ENCODE results near the gene TBC1D13.

TBC1D13 gene

DNA sequence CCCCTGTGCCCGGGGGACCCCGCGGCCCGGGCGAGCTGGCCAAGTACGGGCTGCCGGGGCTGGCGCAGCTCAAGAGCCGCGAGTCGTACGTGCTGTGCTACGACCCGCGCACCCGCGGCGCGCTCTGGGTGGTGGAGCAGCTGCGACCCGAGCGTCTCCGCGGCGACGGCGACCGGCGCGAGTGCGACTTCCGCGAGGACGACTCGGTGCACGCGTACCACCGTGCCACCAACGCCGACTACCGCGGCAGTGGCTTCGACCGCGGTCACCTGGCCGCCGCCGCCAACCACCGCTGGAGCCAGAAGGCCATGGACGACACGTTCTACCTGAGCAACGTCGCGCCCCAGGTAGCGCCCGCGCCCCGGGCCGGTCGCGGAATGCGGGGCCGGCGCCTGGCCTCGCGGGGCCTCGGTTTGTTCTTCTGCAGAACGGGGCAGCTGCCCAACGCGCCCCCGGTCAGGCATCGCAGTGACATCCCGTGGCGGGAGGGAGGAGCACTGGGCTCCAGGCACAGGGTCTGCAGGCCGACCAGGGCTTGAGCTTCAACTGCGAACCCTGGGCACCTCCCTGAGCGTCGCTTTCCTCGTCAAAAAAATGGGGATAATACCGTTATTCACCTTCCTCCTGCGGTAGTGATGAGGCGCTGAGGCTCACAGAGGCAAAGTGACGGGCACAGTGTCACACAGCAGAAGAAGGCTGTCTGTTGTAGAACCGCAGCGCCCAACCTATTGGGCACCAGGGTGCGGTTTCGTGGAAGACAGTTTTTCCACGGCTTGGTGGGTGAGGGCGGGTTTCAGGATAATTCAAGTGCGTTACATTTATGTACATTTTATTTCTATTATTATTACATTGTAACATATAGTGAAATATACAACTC, 32.0 kb downstream of the TBC1D13 start:
- H3K9ac ChIP-seq: peak overlapping the region; percentile 83
- peaks cover 45% of the 10 kb centered on the region for H4K20me1 ChIP-seq
- H3K27ac ChIP-seq: peak overlapping the region; percentile 83

DNA sequence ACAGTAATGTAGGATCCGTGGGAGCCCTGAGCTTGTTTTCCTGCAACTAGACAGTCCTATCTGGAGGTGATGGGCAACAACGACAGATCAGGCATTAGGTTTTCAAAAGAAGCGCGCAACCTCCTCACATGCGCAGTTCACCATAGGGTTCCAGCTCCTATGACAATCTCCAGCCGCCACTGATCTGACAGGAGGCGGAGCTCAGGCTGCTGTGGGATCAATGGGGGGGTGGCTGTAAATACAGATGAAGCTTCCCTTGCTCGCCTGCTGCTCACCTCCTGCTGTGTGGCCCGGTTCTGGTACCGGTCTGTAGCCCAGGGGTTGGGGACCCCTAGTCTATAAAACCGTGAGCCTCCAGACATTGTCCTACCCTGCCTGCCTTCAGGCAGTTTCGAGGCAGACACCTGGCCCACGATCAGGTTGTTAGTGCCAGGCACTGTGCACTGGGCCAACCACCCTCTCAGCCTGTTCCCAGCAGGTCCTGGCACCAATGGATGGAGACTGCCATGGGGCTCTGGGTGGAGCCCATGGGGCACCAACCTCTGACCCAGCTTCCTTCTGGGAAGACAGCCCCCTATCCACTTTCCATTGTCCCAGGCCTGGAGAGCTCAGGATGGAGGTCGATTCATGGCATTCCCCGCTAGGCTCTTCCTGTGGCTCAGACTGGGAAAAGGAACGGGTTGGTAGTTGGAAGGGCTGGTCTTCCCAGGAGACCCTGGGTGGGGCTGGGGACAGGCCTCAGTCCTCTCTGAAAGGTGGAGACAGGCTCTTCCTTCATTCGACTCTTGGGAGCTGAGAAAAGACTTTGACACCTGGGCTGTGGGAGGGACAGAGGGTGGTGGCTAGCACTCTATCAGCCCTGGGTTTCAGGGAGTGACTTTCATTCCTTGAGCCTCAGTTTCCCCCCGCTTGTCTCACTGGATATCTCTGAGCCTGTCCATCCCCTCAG, 32.9 kb downstream of the TBC1D13 start:
- H3K9me3 ChIP-seq: no peaks in the 10 kb centered on the region
- H3K4me1 ChIP-seq: peaks cover 31% of the 10 kb centered on the region
- no peak overlapping the region for H3K27ac ChIP-seq
- H3K36me3 ChIP-seq: peaks cover 46% of the 10 kb centered on the region
- H3K4me2 ChIP-seq: peak overlapping the region; percentile 98
- H3K4me3 ChIP-seq: peak overlapping the region; percentile 77; the same call in 1 of the 2 replicates
- H3K27me3 ChIP-seq: no peaks in the 10 kb centered on the region
- peaks cover 45% of the 10 kb centered on the region for H4K20me1 ChIP-seq
- no peak for TF ChIP-seq Cebpa-rat (IDR thresholded peaks at IDR 0.05)
- H3K9ac ChIP-seq: peak overlapping the region; percentile 83; the same call in 1 of the 2 replicates

More for the DNA sequence above, 32.0 kb downstream of the TBC1D13 start:
- Histone ChIP-seq H3K4me1 (peaks cover 31% of the 10 kb centered on the region), H3K27me3 (no peaks in the 10 kb centered on the region), H3K36me3 (peaks cover 37% of the 10 kb centered on the region), H3K4me2 (peak overlapping the region; percentile 98), H3K4me3 (peak overlapping the region; percentile 77), H3K9me3 (no peaks in the 10 kb centered on the region)
- TF ChIP-seq Cebpa-rat (IDR thresholded peaks at IDR 0.05): no peak

- Histone ChIP-seq H3K27me3 (no peaks in the 10 kb centered on the region), H3K4me2 (no peak overlapping the region), H3K27ac (no peak overlapping the region), H4K20me1 (peaks cover 45% of the 10 kb centered on the region), H3K36me3 (peaks cover 55% of the 10 kb centered on the region), H3K9me3 (no peaks in the 10 kb centered on the region), H3K4me3 (no peak overlapping the region), H3K4me1 (peaks cover 31% of the 10 kb centered on the region), H3K9ac (no peak overlapping the region)
- no peak for TF ChIP-seq Cebpa-rat (IDR thresholded peaks at IDR 0.05)
These were observed 33.9 kb downstream of the TBC1D13 start for GRCh38 chr9:128820665-128821583.

DNA sequence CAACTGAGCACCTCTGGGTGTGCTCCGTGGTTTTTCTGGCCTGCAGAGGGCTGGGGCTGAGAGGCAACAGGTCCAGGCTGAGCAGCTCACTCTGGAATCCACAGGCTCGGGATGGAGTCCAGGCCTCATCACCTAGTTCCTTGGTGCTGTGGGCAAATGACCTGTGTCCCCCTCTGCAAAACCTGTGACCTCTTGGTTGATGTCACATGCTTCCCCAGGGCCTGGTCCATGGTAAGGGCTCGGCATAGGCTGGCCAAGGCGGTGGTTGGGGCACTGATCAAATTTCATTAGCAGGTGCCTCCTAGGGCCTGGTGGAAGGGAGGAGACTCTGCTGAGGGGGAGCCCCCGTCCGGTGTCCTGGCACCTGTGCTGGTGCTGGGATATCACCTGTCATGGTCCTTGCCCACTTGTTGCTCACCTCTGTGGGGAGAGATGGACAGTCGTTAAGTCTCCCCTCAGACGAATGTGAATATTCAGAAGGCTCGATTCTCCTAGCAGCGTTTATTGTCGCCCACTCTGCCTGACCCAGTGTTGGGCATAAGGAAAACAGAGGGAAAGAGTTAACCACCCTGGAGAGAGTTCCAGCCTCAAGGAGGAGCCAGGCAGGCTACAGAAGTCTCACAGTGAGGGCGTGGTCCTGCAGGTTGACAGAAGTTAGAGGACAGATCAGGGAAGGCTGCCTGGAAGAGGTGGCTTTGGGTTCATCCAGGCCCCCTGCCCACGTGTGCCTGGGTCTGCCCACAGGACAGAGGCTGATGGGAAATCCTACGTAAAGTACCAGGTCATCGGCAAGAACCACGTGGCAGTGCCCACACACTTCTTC, 34.7 kb downstream of the TBC1D13 start:
- Histone ChIP-seq H3K27me3 (no peaks in the 10 kb centered on the region), H3K9me3 (no peaks in the 10 kb centered on the region), H3K4me3 (no peak overlapping the region), H3K36me3 (peaks cover 64% of the 10 kb centered on the region), H3K27ac (no peak overlapping the region), H3K4me2 (no peak overlapping the region), H3K9ac (no peak overlapping the region), H4K20me1 (peaks cover 45% of the 10 kb centered on the region), H3K4me1 (peaks cover 31% of the 10 kb centered on the region)
- no peak for TF ChIP-seq Cebpa-rat (IDR thresholded peaks at IDR 0.05)

- H3K27me3 ChIP-seq: no peaks in the 10 kb centered on the region
- TF ChIP-seq Cebpa-rat (IDR thresholded peaks at IDR 0.05): no peak
- no peak overlapping the region for H3K27ac ChIP-seq
- H3K4me1 ChIP-seq: peaks cover 30% of the 10 kb centered on the region
- no peak overlapping the region for H3K4me2 ChIP-seq
- H3K36me3 ChIP-seq: peaks cover 71% of the 10 kb centered on the region
- H4K20me1 ChIP-seq: peaks cover 45% of the 10 kb centered on the region
- H3K4me3 ChIP-seq: no peak overlapping the region
- no peak overlapping the region for H3K9ac ChIP-seq
- no peaks in the 10 kb centered on the region for H3K9me3 ChIP-seq
These were observed 35.5 kb downstream of the TBC1D13 start for GRCh38 chr9:128822407-128823042.

DNA sequence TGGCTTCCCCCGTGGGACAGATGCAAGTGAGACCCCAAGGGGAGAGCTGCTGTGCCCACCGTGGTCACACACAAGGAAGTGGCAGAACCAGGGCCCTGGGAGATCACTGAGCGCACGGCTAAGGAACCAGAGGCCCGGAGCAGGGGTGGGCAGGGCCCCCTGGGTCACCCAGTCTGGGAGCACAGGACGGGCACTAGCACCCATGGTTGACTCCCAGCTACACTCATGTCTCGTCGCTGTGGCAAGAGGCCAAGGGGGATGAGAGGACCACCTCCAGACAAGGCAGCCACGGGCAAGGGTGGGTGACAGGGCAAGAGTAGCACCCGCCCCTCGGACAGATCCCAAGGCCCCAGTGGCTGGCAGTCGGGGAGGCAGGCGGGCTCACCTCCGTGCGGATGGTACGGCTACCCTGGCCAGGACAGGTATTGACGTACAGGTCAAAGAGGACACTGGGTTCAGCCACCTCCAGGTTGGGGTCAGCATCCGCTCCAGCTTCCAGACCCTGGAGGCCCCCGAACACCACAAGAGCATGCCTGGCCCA, 36.4 kb downstream of the TBC1D13 start:
- Histone ChIP-seq H3K27me3 (no peaks in the 10 kb centered on the region), H3K9ac (no peak overlapping the region), H3K4me3 (no peak overlapping the region), H3K36me3 (peaks cover 80% of the 10 kb centered on the region), H3K27ac (no peak overlapping the region), H3K9me3 (no peaks in the 10 kb centered on the region), H4K20me1 (peaks cover 46% of the 10 kb centered on the region), H3K4me1 (peaks cover 34% of the 10 kb centered on the region), H3K4me2 (no peak overlapping the region)
- no peak for TF ChIP-seq Cebpa-rat (IDR thresholded peaks at IDR 0.05)

- peaks cover 39% of the 10 kb centered on the region for H3K4me1 ChIP-seq
- H3K4me3 ChIP-seq: no peak overlapping the region
- H3K4me2 ChIP-seq: no peak overlapping the region
- H3K9ac ChIP-seq: no peak overlapping the region
- H3K27me3 ChIP-seq: no peaks in the 10 kb centered on the region
- no peaks in the 10 kb centered on the region for H3K9me3 ChIP-seq
- peaks cover 52% of the 10 kb centered on the region for H4K20me1 ChIP-seq
- H3K36me3 ChIP-seq: peaks cover 80% of the 10 kb centered on the region
- no peak overlapping the region for H3K27ac ChIP-seq
- no peak for TF ChIP-seq Cebpa-rat (IDR thresholded peaks at IDR 0.05)
These were observed 36.9 kb downstream of the TBC1D13 start for GRCh38 chr9:128823903-128824406.

- Histone ChIP-seq H3K9ac (no peak overlapping the region), H3K27me3 (no peaks in the 10 kb centered on the region), H3K36me3 (peaks cover 80% of the 10 kb centered on the region), H4K20me1 (peaks cover 44% of the 10 kb centered on the region), H3K4me3 (no peak overlapping the region), H3K9me3 (no peaks in the 10 kb centered on the region), H3K4me1 (peaks cover 32% of the 10 kb centered on the region), H3K27ac (no peak overlapping the region), H3K4me2 (no peak overlapping the region)
- TF ChIP-seq Cebpa-rat (IDR thresholded peaks at IDR 0.05): no peak
These were observed 37.9 kb downstream of the TBC1D13 start for GRCh38 chr9:128824911-128825310.

Measured in BLaER1 (cell line).